Esophagus muscularis mucosa (tissue), 3 donors: Measurements from ENCODE around the gene MT1H.

Source experiments
- CTCF ChIP-seq, 3 experiments: fragments of 200-600 bp in 2 of 3; fragments of 450-650 bp in 1 of 3; sonication (generic) in 2 of 3; IDR thresholded peaks; one replicate each; pipeline ENCODE4 v1.5.1; 2017 to 2019; ENCODE audit warnings: antibody characterized with exemption in 3 of 3, mild to moderate bottlenecking in 2 of 3, moderate library complexity in 1 of 3
- POLR2AphosphoS5 ChIP-seq, 2 donors: sonication (generic); formaldehyde crosslinking; IDR thresholded peaks; one replicate each; pipeline ENCODE4 v1.6.1; 2017; ENCODE audit warnings: antibody characterized with exemption in 2 of 2

- TF ChIP-seq CTCF (IDR thresholded peaks at IDR 0.05) (no peak), POLR2AphosphoS5 (IDR thresholded peaks at IDR 0.05) (no peak)
These were observed 19.8 kb upstream of the MT1H start for GRCh38 chr16:56649820-56650219.
